ENCODE results near the gene TARBP2.

Gene TARBP2

GRCh38 chr12:53495903-53496751 is 5.0 kb upstream of the TARBP2 start:
- peak in 1 of 2 experiments; percentile 44 for DNase-seq (ENCODE audit: low read depth in 2 of 2)

- DNase-seq (ENCODE audit: low read depth in 2 of 2) = no peak
Observed at GRCh38 chr12:53496752-53497032, 4.4 kb upstream of the TARBP2 start.

GRCh38 chr12:53497461-53497860 is 3.6 kb upstream of the TARBP2 start:
- no peak for DNase-seq (ENCODE audit: low read depth in 2 of 2)

- no peak for DNase-seq (ENCODE audit: low read depth in 2 of 2)
Observed at GRCh38 chr12:53498235-53498630, 2.9 kb upstream of the TARBP2 start.

- DNase-seq (ENCODE audit: low read depth in 2 of 2) = no peak
Observed at GRCh38 chr12:53499266-53500141, 1.6 kb upstream of the TARBP2 start, which contains the start of gene MAP3K12. TSS of gene MAP3K12 (minus strand) at chr12:53499458. CDS start at chr12:53487391, 12,067 bp downstream.

- no peak for DNase-seq (ENCODE audit: low read depth in 2 of 2)
Observed at GRCh38 chr12:53500142-53500775, 824 bp upstream of the TARBP2 start.

- no peak for DNase-seq (ENCODE audit: low read depth in 2 of 2)
Observed at GRCh38 chr12:53501615-53502181, 615 bp downstream of the TARBP2 start.

- no peak for DNase-seq (ENCODE audit: low read depth in 2 of 2)
Observed at GRCh38 chr12:53502331-53502730, 1.2 kb downstream of the TARBP2 start.

- no peak for DNase-seq (ENCODE audit: low read depth in 2 of 2)
Observed at GRCh38 chr12:53502983-53503728, 2.1 kb downstream of the TARBP2 start.

GRCh38 chr12:53504004-53504920 is 3.2 kb downstream of the TARBP2 start:
- no peak for DNase-seq (ENCODE audit: low read depth in 2 of 2)

GRCh38 chr12:53505086-53505485 is 4.0 kb downstream of the TARBP2 start:
- no peak for DNase-seq (ENCODE audit: low read depth in 2 of 2)

GRCh38 chr12:53505555-53506449 is 4.7 kb downstream of the TARBP2 start:
- no peak for DNase-seq (ENCODE audit: low read depth in 2 of 2)

- no peak for DNase-seq (ENCODE audit: low read depth in 2 of 2)
Observed at GRCh38 chr12:53506450-53506785, 5.3 kb downstream of the TARBP2 start.

- DNase-seq (ENCODE audit: low read depth in 2 of 2) = no peak
Observed at GRCh38 chr12:53506881-53507602, 6.0 kb downstream of the TARBP2 start, which contains the start of gene NPFF. TSS of gene NPFF (minus strand) at chr12:53507484. CDS start at chr12:53507474, 10 bp downstream.

GRCh38 chr12:53507603-53507885 is 6.5 kb downstream of the TARBP2 start:
- no peak for DNase-seq (ENCODE audit: low read depth in 2 of 2)

- peak in 1 of 2 experiments; percentile 57 for DNase-seq (ENCODE audit: low read depth in 2 of 2)
Observed at GRCh38 chr12:53508534-53509170, 7.6 kb downstream of the TARBP2 start.

- no peak for DNase-seq (ENCODE audit: low read depth in 2 of 2)
Observed at GRCh38 chr12:53510181-53510812, 9.2 kb downstream of the TARBP2 start.

Measured in fibroblast of skin of left quadriceps (primary cell).